ENCODE results near the gene CD28.

The CD28 gene

DNA sequence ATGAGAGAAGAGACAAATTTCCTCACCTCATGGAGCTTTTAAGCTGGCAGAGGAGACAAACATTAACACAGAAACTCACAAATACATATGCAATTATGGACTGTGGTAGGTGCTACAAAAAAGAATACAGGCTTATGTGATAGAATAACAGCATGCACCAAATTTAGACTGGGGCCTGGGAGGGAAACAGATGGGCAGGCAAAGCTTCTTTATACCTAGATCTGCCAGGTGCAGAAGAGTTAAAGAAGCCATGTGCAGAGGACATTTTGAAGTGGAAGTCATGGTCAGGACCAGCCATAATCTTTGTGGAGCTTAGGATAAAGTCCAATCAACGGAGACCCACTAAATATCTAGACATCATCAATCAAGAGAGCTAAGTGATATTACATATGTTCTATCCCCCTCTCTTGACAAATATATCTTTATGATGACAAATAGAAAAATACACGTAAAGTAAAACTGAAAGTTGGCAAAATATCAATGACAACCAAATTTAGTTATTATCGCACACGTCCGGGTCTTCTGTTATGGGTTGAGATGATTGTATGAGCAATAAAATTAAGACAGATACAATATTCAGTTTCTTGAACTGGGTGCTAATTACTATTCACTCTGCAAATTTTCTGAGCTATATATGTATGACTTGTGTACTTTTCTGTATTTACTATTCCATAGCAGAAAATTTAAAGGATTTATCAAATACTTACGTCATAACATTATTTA, 44.1 kb downstream of the CD28 start:
- no peak overlapping the region for H3K4me3 ChIP-seq (ENCODE audit: low read length)
- TF ChIP-seq, protein P1, sequence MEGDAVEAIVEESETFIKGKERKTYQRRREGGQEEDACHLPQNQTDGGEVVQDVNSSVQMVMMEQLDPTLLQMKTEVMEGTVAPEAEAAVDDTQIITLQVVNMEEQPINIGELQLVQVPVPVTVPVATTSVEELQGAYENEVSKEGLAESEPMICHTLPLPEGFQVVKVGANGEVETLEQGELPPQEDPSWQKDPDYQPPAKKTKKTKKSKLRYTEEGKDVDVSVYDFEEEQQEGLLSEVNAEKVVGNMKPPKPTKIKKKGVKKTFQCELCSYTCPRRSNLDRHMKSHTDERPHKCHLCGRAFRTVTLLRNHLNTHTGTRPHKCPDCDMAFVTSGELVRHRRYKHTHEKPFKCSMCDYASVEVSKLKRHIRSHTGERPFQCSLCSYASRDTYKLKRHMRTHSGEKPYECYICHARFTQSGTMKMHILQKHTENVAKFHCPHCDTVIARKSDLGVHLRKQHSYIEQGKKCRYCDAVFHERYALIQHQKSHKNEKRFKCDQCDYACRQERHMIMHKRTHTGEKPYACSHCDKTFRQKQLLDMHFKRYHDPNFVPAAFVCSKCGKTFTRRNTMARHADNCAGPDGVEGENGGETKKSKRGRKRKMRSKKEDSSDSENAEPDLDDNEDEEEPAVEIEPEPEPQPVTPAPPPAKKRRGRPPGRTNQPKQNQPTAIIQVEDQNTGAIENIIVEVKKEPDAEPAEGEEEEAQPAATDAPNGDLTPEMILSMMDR (conservative IDR thresholded peaks at IDR 0.05; ENCODE audit: low read depth, low read length), result no peak
- no peak for DNase-seq (ENCODE audit: low read depth)

DNA sequence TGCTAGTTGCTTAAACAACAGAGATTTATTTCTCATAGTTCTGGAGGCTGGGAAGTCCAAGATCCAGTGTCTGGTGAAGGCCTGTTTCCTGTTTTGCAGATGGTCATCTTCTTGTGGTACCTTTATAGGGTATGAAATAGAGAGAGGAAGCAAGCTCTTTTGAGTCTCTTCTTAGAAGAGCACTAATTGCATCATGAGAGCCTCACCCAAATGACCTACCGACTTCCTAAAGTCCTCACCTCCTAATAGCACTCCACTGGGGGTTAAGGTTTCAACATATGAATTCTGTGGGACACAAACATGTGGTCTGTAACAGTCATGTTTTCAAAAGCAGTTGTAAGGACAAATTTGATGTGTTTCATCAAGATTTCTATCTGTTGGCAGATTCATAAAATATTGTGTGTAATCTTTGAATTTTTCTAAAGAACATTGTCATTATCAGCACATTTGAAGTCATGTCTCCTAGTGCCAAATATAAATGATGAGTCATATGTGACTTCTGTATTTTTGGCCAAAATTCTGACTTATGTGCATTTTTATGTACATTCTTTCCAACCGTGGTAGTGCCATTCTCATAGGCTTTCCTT, 45.3 kb downstream of the CD28 start:
- no peak overlapping the region for H3K4me3 ChIP-seq (ENCODE audit: low read length)
- no peak for DNase-seq (ENCODE audit: low read depth)
- TF ChIP-seq, protein P1 (conservative IDR thresholded peaks at IDR 0.05; ENCODE audit: low read depth, low read length), result no peak

GRCh38 chr2:203756161-203756560, 49.7 kb downstream of the CD28 start:
- TF ChIP-seq, protein P1 (conservative IDR thresholded peaks at IDR 0.05; ENCODE audit: low read depth, low read length), result no peak
- H3K4me3 ChIP-seq (ENCODE audit: low read length), result no peak overlapping the region
- DNase-seq (ENCODE audit: low read depth), result no peak

DNA sequence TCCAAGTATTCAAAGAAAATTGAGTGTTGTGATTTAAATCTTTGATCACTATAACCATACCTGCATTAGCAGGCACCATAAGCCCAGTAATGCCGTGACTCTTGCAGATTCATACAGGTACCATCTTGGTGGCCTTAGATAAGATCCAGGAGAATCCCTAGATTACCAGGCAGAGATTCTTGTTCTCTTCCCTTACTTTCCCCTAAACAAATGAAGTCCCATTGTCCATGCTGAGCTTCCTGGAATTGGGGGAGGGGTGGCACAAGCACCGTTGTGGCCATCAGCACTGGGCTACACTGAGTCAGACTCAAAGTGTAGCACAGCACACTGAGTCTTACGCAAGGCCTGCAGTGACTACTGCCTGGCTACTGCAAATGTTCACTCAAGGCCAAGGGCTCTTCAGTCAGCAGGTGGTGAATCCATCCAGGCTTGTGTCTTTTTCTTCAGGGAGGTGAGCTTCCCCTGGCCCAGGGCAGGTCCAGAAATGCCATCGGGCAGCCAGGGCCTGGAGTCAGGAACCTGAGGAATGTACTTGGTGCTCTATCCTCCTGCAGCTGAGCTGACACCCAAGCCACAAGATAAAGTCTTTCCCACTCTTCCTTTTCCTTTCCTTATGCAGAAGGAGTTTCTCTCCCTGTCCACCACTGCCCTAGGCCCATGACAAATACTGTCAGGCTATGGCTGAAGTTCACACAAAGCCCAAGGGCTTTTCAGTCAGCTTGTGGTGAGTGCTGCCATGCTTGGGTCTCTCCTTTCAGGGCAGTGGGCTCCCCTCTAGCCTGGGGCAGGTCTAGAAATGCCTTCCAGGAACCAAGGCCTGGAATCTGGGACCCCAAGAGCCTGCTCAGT, 52.6 kb downstream of the CD28 start:
- no peak overlapping the region for H3K4me3 ChIP-seq (ENCODE audit: low read length)
- no peak for DNase-seq (ENCODE audit: low read depth)
- TF ChIP-seq, protein P1 (conservative IDR thresholded peaks at IDR 0.05; ENCODE audit: low read depth, low read length), result no peak

DNA sequence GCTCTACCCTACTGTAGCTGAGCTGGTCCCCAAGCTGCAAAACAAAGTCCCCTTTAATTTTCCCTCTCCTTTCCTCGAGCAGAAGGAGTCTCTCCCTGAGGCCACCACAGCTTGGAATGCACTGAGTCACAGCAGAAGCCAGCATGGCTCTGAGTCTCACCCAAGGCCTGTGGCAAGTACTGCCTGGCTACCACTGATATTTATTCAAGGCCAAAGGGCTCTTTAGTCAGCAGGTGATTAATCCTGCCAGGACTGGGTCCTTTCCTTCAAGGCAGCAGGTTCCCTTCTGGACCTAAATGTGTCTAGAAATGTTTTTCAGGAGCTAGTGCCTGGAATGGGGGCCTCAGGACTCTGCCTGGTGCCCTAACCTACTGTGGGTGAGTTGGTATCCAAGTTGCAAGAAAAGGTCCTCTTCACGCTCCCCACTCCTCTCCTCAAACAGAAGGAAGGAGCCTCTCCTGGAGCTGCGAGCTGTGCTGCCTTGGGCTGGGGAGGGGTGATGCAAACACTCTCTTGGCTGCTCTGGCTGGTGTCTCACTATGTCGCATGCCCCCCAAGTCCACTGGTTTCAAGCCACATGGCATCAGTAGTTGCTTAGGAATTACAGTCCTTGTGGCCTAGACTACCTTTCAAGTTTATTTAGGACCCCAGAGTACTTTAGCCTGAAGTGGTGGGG, 53.4 kb downstream of the CD28 start:
- TF ChIP-seq, protein P1 (conservative IDR thresholded peaks at IDR 0.05; ENCODE audit: low read depth, low read length), result no peak
- H3K4me3 ChIP-seq (ENCODE audit: low read length), result no peak overlapping the region
- DNase-seq (ENCODE audit: low read depth), result peak; percentile 59

- TF ChIP-seq, protein P1 (conservative IDR thresholded peaks at IDR 0.05; ENCODE audit: low read depth, low read length), result no peak
- DNase-seq (ENCODE audit: low read depth), result no peak
These were observed 54.7 kb downstream of the CD28 start for GRCh38 chr2:203761121-203761520.

More at GRCh38 chr2:203761121-203761520, 54.7 kb downstream of the CD28 start:
- H3K4me3 ChIP-seq (ENCODE audit: low read length), result no peak overlapping the region

Measured in retinal pigment epithelial cell (primary cell).